B cell (primary cell): ENCODE results near the gene PCDH19. TPM values are rescaled to one million over a fixed set of nuclear protein-coding genes. Genes with fewer than 3 reads are reported as not detected.

Source experiments
- ATAC-seq: fragments of 200-7000 bp; cut with Tn5 transposase; one replicate; pipeline ENCODE4 v1.10.0; 2021; ENCODE audit warnings: low read depth, mild to moderate bottlenecking, moderate number of reproducible peaks, moderate library complexity
- CTCF ChIA-PET: fragments of 350-600 bp; sonication (Branson Sonifier 250); formaldehyde crosslinking; loops from one replicate; lab custom pipeline; 2021; ENCODE audit warnings: antibody characterized with exemption, inconsistent platforms; lab: Charles Lee
- POLR2A ChIA-PET: fragments of 350-600 bp; sonication (Branson Sonifier 250); formaldehyde crosslinking; loops from one replicate; lab custom pipeline; 2021; ENCODE audit warnings: antibody characterized with exemption; lab: Charles Lee
- DNase-seq: peaks from one replicate; pipeline ENCODE4 v3.0.0; 2013
- H2AFZ ChIP-seq: 2 replicates; pipeline ENCODE4 v1.6.1; 2012; ENCODE audit warnings: mild to moderate bottlenecking, low read depth, low read length; ENCODE audit not compliant: insufficient read depth, poor library complexity, severe bottlenecking
- H3K27ac ChIP-seq, 2 donors: 1 replicate in 1 of 2; 2 replicates in 1 of 2; pipeline ENCODE4 v1.5.1; 2012 to 2013; ENCODE audit warnings: low read length in 2 of 2, mild to moderate bottlenecking in 2 of 2, moderate library complexity in 1 of 2
- H3K27me3 ChIP-seq, 4 experiments: fragments of 200-600 bp in 1 of 4; sonication (generic) in 1 of 4; replicated peaks in 1 of 4; 1 replicate in 2 of 4; 2 replicates in 2 of 4; pipeline versions ENCODE4 v1.6.1 to v1.7.0; 2013 to 2016; ENCODE audit warnings: low read length in 3 of 4, mild to moderate bottlenecking in 2 of 4, mixed read lengths in 1 of 4, moderate library complexity in 1 of 4; ENCODE audit not compliant: insufficient read depth in 4 of 4, control insufficient read depth in 3 of 4; ENCODE audit errors: control extremely low read depth in 1 of 4
- H3K36me3 ChIP-seq, 2 experiments: replicated peaks in 1 of 2; 1 replicate in 1 of 2; 2 replicates in 1 of 2; pipeline versions ENCODE4 v1.6.1 to v1.7.1; 2013; ENCODE audit warnings: low read length in 1 of 2; ENCODE audit not compliant: insufficient read depth in 2 of 2, control insufficient read depth in 1 of 2; ENCODE audit errors: control extremely low read depth in 1 of 2, extremely low read depth in 1 of 2
- H3K4me1 ChIP-seq, 2 donors: fragments of 200-600 bp in 1 of 2; sonication (generic) in 1 of 2; 1 replicate in 1 of 2; 2 replicates in 1 of 2; pipeline versions ENCODE4 v1.5.1 to v1.6.1; 2013 to 2017; ENCODE audit warnings: low read length in 2 of 2; ENCODE audit not compliant: control insufficient read depth in 2 of 2, insufficient read depth in 2 of 2
- H3K4me2 ChIP-seq: replicated peaks from 2 replicates; pipeline ENCODE3; 2012; ENCODE audit warnings: mild to moderate bottlenecking, low read depth, low read length; ENCODE audit not compliant: poor library complexity, severe bottlenecking
- H3K4me3 ChIP-seq, 5 experiments: fragments of 200-600 bp in 1 of 5; sonication (generic) in 1 of 5; 1 replicate in 3 of 5; 2 replicates in 2 of 5; pipeline versions ENCODE4 v1.5.1 to v1.7.0; 2011 to 2016; ENCODE audit warnings: low read length in 4 of 5, mild to moderate bottlenecking in 4 of 5, low read depth in 2 of 5, control low read depth in 1 of 5, moderate library complexity in 1 of 5; ENCODE audit not compliant: insufficient read depth in 1 of 5; ENCODE audit errors: control extremely low read depth in 1 of 5, extremely low read depth in 1 of 5
- H3K79me2 ChIP-seq: fragments of 200-600 bp; sonication (generic); one replicate; pipeline ENCODE4 v1.6.0; 2016; ENCODE audit warnings: low read length; ENCODE audit not compliant: control insufficient read depth, insufficient read depth
- H3K9ac ChIP-seq: fragments of 200-600 bp; sonication (generic); 2 replicates; pipeline ENCODE4 v1.6.1; 2017; ENCODE audit warnings: mild to moderate bottlenecking, low read length, moderate library complexity
- H3K9me3 ChIP-seq, 3 donors: one replicate each; pipeline versions ENCODE4 v1.6.1 to v1.7.1; 2013; ENCODE audit warnings: low read length in 2 of 3; ENCODE audit not compliant: control insufficient read depth in 2 of 3, insufficient read depth in 1 of 3; ENCODE audit errors: control extremely low read depth in 1 of 3
- H4K20me1 ChIP-seq: 2 replicates; pipeline ENCODE4 v1.6.0; 2012; ENCODE audit warnings: mild to moderate bottlenecking, low read length; ENCODE audit not compliant: insufficient read depth, control insufficient read depth, poor library complexity, severe bottlenecking
- H3K27ac Mint-ChIP-seq: one replicate; pipeline ENCODE4 v1.8.0; 2021; ENCODE audit warnings: mixed read lengths
- H3K27me3 Mint-ChIP-seq: one replicate; pipeline ENCODE4 v1.8.0; 2021; ENCODE audit warnings: mixed read lengths
- H3K4me1 Mint-ChIP-seq: one replicate; pipeline ENCODE4 v1.8.0; 2021; ENCODE audit warnings: mixed read lengths
- H3K4me3 Mint-ChIP-seq: one replicate; pipeline ENCODE4 v1.8.0; 2021; ENCODE audit warnings: mixed read lengths
- H3K9me3 Mint-ChIP-seq: one replicate; pipeline ENCODE4 v1.8.0; 2022; ENCODE audit warnings: mixed read lengths; ENCODE audit not compliant: insufficient read depth
- CTCF ChIP-seq: fragments of 200-600 bp; IDR thresholded peaks from one replicate; pipeline ENCODE4 v1.8.0; 2022; ENCODE audit warnings: antibody characterized with exemption, mild to moderate bottlenecking
- EZH2 ChIP-seq: IDR thresholded peaks from 2 replicates; pipeline ENCODE4 v1.6.1; 2012; ENCODE audit warnings: borderline replicate concordance, low read depth, mild to moderate bottlenecking, moderate library complexity, low read length; ENCODE audit not compliant: insufficient read depth, poor library complexity, severe bottlenecking
- WGBS: methylation state at CpG from one replicate; pipeline ENCODE4 v1.1.5; 2013; ENCODE audit warnings: missing lambda C conversion rate; ENCODE audit not compliant: insufficient coverage; 5-methylcytosine and 5-hydroxymethylcytosine counted together
- intact Hi-C: fragments of 100-400 bp; cut with micrococcal nuclease; formaldehyde crosslinking; loops from one replicate; pipeline ENCODE4 v1.10.0; 2022
- polyA plus RNA-seq: library from polyadenylated mRNA; depleted of rRNA; stranded (reverse); fragments of >200 nt; gene quantifications from 2 replicates; pipeline ENCODE4 v1.2.3, GENCODE V29; 2012
- total RNA-seq, 2 donors: library from RNA; stranded (reverse); fragments of 120-200 nt in 1 of 2; gene quantifications; 1 replicate in 1 of 2; 2 replicates in 1 of 2; pipeline versions ENCODE4 v1.2.3 to v1.2.4, GENCODE V29; 2013 to 2022

The PCDH19 gene
- total and polyA plus RNA-seq, 2 donors (not counting 1 experiment from before 2014, with no cell fraction given): not detected

GRCh38 chrX:100440006-100440405 lies 29.9 kb upstream of the PCDH19 start:
- H3K4me2 ChIP-seq: no peak overlapping the region
- no peak overlapping the region for H3K4me3 ChIP-seq
- no CpG with 5 or more reads among the region's 2 CpGs for WGBS
- DNase-seq (no peak), ATAC-seq (no peak)
- no peak overlapping the region for H3K9ac ChIP-seq
- H4K20me1 ChIP-seq: no peaks in the 10 kb centered on the region
- no peaks in the 10 kb centered on the region for H3K36me3 ChIP-seq
- no peaks in the 10 kb centered on the region for H3K27me3 ChIP-seq
- Mint-ChIP-seq H3K9me3 (no peaks in the 10 kb centered on the region), H3K27ac (no peak overlapping the region), H3K4me3 (no peak overlapping the region), H3K27me3 (no peaks in the 10 kb centered on the region), H3K4me1 (no peaks in the 10 kb centered on the region)
- intact Hi-C loops: no loop called here
- CTCF ChIA-PET: no interaction called here
- H3K79me2 ChIP-seq: no peaks in the 10 kb centered on the region
- H2AFZ ChIP-seq: no peak overlapping the region
- H3K27ac ChIP-seq: no peak overlapping the region
- H3K9me3 ChIP-seq: no peaks in the 10 kb centered on the region
- no peaks in the 10 kb centered on the region for H3K4me1 ChIP-seq
- TF ChIP-seq CTCF (no peak), EZH2 (no peak)
- POLR2A ChIA-PET: no interaction called here

GRCh38 chrX:100435726-100436125 lies 25.7 kb upstream of the PCDH19 start:
- H3K36me3 ChIP-seq: no peaks in the 10 kb centered on the region
- no peak for DNase-seq

More at GRCh38 chrX:100435726-100436125, 25.7 kb upstream of the PCDH19 start:
- no peak overlapping the region for H3K9ac ChIP-seq
- intact Hi-C loops: no loop called here
- H3K27ac Mint-ChIP-seq: no peak overlapping the region
- peaks cover 4% of the 10 kb centered on the region for H3K27me3 Mint-ChIP-seq
- no peaks in the 10 kb centered on the region for H3K4me1 Mint-ChIP-seq
- H3K4me3 ChIP-seq: no peak overlapping the region
- no peak for ATAC-seq
- no peaks in the 10 kb centered on the region for H3K79me2 ChIP-seq
- ChIA-PET POLR2A (no interaction called here), CTCF (no interaction called here)
- no peak overlapping the region for H3K4me3 Mint-ChIP-seq
- no peak overlapping the region for H2AFZ ChIP-seq
- H3K27me3 ChIP-seq: no peaks in the 10 kb centered on the region
- H3K4me1 ChIP-seq: no peaks in the 10 kb centered on the region
- H3K9me3 Mint-ChIP-seq: no peaks in the 10 kb centered on the region
- no peaks in the 10 kb centered on the region for H3K9me3 ChIP-seq
- H3K27ac ChIP-seq: no peak overlapping the region
- H4K20me1 ChIP-seq: no peaks in the 10 kb centered on the region
- no peak for TF ChIP-seq EZH2
- no peak for TF ChIP-seq CTCF
- H3K4me2 ChIP-seq: no peak overlapping the region
